PFSK-1 (cell line): ENCODE results near the gene DAPK1.

Source experiments
- FOXP2 ChIP-seq: optimal IDR thresholded peaks from 2 replicates; pipeline ENCODE3; 2011; ENCODE audit warnings: borderline replicate concordance, control low read depth, inconsistent platforms; ENCODE audit not compliant: insufficient read depth; ENCODE audit errors: extremely low read length, extremely low read depth
- POLR2AphosphoS5 ChIP-seq: IDR thresholded peaks from 2 replicates; pipeline ENCODE4 v1.6.1; 2012; ENCODE audit warnings: low read depth, mild to moderate bottlenecking, control low read depth, low read length, moderate library complexity
- SIN3A ChIP-seq: IDR thresholded peaks from 2 replicates; pipeline ENCODE4 v1.6.1; 2012; ENCODE audit warnings: mild to moderate bottlenecking, low read length, moderate library complexity, borderline replicate concordance; ENCODE audit not compliant: insufficient read depth
- TAF1 ChIP-seq: IDR thresholded peaks from 2 replicates; pipeline ENCODE4 v1.6.1; 2012; ENCODE audit warnings: low read length, control low read depth, borderline replicate concordance; ENCODE audit not compliant: insufficient read depth
- TF ChIP-seq, protein P1 (sequence below), 2 experiments: IDR thresholded peaks; 2 replicates each; pipeline versions ENCODE4 v1.6.1 to v1.8.0; 2011 to 2012; ENCODE audit warnings: low read depth in 2 of 2, low read length in 2 of 2, control low read depth in 1 of 2, inconsistent platforms in 1 of 2, mild to moderate bottlenecking in 1 of 2, moderate library complexity in 1 of 2; ENCODE audit not compliant: insufficient read depth in 1 of 2

Gene DAPK1

DNA sequence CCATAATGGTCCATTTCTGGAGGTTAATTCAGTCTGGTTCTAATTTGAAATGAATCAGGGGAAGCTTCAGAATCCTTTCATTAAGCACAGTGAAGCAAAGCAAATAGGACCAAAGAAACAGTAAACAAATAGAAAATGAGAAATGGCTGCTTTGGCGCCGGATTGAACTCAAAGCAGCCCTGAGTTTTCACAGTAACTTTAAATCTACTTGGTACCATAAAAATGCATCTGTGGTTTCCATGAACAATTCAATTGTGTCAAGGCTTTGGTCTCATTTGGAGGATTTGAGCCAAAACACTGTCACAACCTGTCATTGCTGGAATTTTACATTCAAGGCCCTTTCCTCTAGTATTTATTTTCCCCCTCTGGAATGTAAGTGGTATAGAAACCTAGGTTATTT lies 25.9 kb upstream of the DAPK1 start:
- no peak for TF ChIP-seq FOXP2
- no peak for TF ChIP-seq TAF1
- TF ChIP-seq SIN3A, result no peak
- TF ChIP-seq, protein P1, sequence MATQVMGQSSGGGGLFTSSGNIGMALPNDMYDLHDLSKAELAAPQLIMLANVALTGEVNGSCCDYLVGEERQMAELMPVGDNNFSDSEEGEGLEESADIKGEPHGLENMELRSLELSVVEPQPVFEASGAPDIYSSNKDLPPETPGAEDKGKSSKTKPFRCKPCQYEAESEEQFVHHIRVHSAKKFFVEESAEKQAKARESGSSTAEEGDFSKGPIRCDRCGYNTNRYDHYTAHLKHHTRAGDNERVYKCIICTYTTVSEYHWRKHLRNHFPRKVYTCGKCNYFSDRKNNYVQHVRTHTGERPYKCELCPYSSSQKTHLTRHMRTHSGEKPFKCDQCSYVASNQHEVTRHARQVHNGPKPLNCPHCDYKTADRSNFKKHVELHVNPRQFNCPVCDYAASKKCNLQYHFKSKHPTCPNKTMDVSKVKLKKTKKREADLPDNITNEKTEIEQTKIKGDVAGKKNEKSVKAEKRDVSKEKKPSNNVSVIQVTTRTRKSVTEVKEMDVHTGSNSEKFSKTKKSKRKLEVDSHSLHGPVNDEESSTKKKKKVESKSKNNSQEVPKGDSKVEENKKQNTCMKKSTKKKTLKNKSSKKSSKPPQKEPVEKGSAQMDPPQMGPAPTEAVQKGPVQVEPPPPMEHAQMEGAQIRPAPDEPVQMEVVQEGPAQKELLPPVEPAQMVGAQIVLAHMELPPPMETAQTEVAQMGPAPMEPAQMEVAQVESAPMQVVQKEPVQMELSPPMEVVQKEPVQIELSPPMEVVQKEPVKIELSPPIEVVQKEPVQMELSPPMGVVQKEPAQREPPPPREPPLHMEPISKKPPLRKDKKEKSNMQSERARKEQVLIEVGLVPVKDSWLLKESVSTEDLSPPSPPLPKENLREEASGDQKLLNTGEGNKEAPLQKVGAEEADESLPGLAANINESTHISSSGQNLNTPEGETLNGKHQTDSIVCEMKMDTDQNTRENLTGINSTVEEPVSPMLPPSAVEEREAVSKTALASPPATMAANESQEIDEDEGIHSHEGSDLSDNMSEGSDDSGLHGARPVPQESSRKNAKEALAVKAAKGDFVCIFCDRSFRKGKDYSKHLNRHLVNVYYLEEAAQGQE (IDR thresholded peaks at IDR 0.05; ENCODE audit: insufficient read depth in 1 of 2, low read depth in 2 of 2, low read length in 2 of 2), result no peak
- no peak for TF ChIP-seq POLR2AphosphoS5

DNA sequence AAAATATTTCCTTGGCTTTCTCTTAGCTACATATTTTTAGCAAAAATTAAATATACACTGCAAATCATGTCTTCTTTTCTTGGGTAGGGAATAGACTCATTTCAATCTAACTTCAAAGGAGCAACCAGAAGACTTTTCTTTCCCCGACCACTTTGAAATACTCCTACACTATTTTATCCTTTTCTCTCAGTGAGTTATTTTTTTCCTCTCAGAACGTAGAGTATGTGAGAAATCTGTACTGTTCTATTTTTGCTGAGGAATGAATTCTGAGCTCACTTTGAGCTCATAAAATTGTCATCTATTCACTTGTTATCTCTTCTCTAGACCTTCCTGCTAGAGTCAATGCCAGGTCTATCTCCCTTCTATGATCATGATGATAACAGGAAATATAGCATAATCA lies 22.2 kb upstream of the DAPK1 start:
- no peak for TF ChIP-seq SIN3A
- no peak for TF ChIP-seq TAF1
- TF ChIP-seq, protein P1 (IDR thresholded peaks at IDR 0.05; ENCODE audit: insufficient read depth in 1 of 2, low read depth in 2 of 2, low read length in 2 of 2), result no peak
- TF ChIP-seq POLR2AphosphoS5, result no peak
- TF ChIP-seq FOXP2, result no peak

DNA sequence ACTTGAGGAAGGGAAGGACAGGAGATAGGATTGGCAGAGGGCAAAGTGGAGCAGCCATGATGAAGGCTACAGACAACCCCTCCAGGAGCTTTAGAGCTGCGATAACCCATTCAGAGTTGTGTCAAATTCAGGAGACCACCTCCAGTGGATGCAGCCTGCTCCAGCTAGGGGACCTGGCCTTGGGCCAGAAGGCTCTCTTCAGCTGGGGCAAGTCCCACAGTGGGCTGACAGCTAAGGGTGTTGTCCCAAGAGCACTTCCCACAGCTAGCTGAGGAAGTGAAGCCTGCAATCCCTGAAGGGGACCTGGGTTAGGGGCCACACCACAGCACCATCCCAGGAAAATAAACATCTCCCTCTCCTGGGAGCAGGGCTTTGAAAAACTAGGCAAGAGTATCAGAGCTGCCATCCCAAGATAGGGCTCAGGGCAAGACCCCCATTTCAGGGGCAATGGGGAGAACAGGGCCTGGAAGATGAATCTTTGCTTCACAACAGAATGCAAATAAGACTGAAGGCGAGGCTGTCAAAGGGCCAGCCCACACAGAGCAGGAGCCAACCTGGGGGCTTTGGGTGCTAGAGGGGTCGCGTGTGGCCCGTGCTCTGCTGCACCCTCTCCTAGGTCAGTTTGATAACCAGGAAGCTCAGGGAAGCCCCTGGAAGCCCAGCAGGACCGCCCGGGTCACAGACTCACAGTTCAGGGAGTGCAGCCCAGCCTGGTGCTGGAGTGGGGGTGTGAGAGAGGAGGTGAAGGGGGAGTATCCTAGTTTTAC lies 19.3 kb upstream of the DAPK1 start:
- no peak for TF ChIP-seq TAF1
- no peak for TF ChIP-seq FOXP2
- TF ChIP-seq, protein P1 (IDR thresholded peaks at IDR 0.05; ENCODE audit: insufficient read depth in 1 of 2, low read depth in 2 of 2, low read length in 2 of 2), result no peak
- TF ChIP-seq SIN3A, result no peak
- no peak for TF ChIP-seq POLR2AphosphoS5

DNA sequence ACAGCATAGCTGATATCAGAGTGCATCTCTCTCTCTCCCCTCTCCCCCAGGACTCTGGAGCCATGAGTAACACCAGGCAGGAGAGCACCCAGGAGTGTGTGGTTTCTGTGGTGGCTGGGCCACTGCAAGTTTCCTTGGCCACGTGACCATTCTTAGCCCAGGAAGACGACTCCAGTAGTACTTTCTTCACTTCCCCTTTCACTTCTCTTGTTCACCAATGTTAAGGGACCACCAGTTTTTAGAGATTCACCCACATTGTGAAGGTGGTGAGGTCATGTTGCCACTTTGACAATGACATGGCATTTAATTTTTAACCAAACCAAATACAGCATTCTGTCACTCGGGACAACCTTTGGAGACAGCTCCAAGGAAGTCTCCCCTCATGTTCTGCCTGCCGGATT lies 17.9 kb upstream of the DAPK1 start:
- TF ChIP-seq TAF1 (no peak), FOXP2 (no peak), SIN3A (no peak), POLR2AphosphoS5 (no peak)
- TF ChIP-seq, protein P1 (IDR thresholded peaks at IDR 0.05; ENCODE audit: insufficient read depth in 1 of 2, low read depth in 2 of 2, low read length in 2 of 2), result no peak
